Erythroblast (primary cell): ENCODE data around the gene POLR1A.

ENCODE experiments used
- GATA1 ChIP-seq: IDR thresholded peaks from 2 replicates; pipeline ENCODE4 v1.6.1; 2011; ENCODE audit warnings: low read depth, mild to moderate bottlenecking, control low read depth, low read length, moderate library complexity
- POLR2A ChIP-seq: IDR thresholded peaks from 2 replicates; pipeline ENCODE4 v1.6.1; 2011; ENCODE audit warnings: mild to moderate bottlenecking, low read length

DNA sequence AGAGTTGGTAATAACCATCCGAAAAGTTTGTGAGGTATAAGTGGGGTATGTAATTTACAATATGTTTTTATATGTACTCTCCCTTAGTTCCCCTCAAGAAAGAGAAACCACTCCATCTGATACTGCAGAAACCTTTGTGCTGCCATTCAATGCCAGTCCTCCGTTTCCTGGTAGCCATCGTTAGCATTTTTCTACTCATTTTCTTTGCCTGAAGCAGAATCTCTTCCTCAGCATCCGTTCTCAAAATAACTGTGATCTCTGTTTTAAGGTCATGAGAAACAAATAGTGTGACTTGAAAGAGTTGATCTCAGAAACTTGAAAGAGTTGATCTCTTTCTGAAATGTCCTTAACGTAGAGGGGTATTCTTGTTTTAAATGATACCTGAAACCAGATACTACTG, 1.3 kb upstream of the POLR1A start:
- no peak for TF ChIP-seq POLR2A
- no peak for TF ChIP-seq GATA1
